GM21786 (cell line): ENCODE data around the gene ACP3.

Experiments
- ATAC-seq: cut with Tn5 transposase; IDR thresholded peaks from one replicate; pipeline ENCODE4 v1.9.1; 2021; ENCODE audit not compliant: unreplicated experiment

Gene ACP3

DNA sequence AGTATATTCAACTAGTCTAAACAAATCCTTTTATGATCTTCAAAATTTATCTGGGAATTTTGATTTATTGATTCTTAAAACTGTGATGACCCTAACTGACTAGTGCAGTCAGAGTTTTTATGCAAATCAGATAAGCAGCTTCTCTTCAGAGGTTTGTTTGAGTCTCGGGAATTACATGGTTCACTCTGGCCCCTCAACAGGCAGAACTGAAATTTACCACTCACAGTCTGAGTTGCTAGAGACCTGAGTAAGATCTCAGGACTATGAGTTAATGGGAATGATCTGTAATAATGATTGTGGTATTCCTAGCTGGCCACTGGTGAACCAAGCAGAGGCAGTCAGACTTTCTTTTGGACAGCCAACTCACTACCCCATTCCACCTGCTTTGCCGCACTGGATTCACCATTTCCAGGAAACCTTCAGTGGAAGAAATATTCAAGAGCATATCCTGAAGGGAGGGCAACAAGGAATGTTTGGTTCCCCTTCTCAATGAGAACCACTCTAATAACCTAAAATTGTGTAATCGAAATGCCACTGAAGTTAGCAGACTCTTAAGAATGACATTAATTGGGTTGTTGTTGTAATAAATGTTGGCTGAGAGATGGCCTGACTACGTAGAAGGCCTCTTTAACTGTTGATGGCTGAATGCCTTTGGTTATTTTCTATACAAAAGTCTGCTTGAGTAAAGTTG lies 88.5 kb downstream of the ACP3 start:
- ATAC-seq = peak; percentile 50

DNA sequence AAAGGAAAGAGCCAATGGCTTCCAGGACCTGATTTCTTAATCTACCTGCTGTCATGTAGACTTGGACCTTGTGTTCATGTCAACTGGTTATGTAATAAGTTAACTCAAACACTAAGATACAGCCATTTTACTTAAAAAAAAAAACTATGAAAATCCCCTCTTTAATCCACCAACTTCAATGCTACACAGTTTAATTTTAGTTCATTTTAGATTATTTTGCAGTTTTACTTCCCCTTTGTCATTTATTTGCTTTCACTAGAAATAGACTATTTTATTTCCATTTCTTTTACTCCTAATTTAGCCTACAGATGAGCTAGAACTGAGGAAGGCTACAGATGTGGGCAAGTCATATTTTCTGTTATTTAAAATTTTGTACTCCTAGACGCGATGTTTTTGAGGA lies 89.4 kb downstream of the ACP3 start:
- no peak for ATAC-seq

DNA sequence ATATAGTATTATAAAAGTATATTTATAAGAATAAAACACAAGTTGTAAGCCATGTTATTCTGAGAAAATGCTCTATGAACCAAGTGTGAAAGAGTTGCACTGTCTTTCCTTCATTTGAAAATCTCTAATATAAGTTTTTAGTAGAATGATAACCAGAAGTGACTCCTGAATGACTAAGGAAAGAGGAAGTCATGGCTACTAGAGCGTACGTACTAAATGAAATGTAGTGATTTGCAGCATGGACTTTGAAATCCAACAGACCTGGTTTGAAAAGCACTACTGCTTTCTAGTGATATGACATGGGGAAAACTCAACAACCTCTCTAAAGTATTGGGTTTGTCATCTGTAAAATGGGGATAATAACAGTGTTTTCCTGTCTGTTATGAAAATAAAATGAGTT lies 89.8 kb downstream of the ACP3 start:
- ATAC-seq = no peak
